G401.6 (cell line): ENCODE results near the gene SZRD1.

Source experiments
- FAIRE-seq: peaks from 2 replicates; lab custom pipeline; 2012; peaks lifted over from hg19 to GRCh38; lab: Jason Lieb, UNC

The SZRD1 gene

GRCh38 chr1:16397120-16397519 lies 30.1 kb downstream of the SZRD1 start:
- FAIRE-seq: no peak

GRCh38 chr1:16398371-16398953 lies 31.4 kb downstream of the SZRD1 start:
- no peak for FAIRE-seq

GRCh38 chr1:16402742-16403141 lies 35.7 kb downstream of the SZRD1 start:
- no peak for FAIRE-seq

GRCh38 chr1:16405441-16405840 lies 38.4 kb downstream of the SZRD1 start:
- FAIRE-seq: no peak

GRCh38 chr1:16406868-16407267 lies 39.8 kb downstream of the SZRD1 start:
- FAIRE-seq: no peak

- no peak for FAIRE-seq
These were observed 42.6 kb downstream of the SZRD1 start for GRCh38 chr1:16409536-16410152.

- no peak for FAIRE-seq
These were observed 43.8 kb downstream of the SZRD1 start for GRCh38 chr1:16410803-16411202.

GRCh38 chr1:16413191-16413590 lies 46.1 kb downstream of the SZRD1 start:
- FAIRE-seq: no peak

- no peak for FAIRE-seq
These were observed 51.9 kb downstream of the SZRD1 start for GRCh38 chr1:16418823-16419425.

- no peak for FAIRE-seq
These were observed 53.5 kb downstream of the SZRD1 start for GRCh38 chr1:16420424-16421118.

- FAIRE-seq: no peak
These were observed 54.2 kb downstream of the SZRD1 start for GRCh38 chr1:16421201-16421600.

GRCh38 chr1:16422041-16422440 lies 55.0 kb downstream of the SZRD1 start:
- FAIRE-seq: no peak

GRCh38 chr1:16425125-16426025 lies 58.3 kb downstream of the SZRD1 start:
- no peak for FAIRE-seq

GRCh38 chr1:16430606-16431005 lies 63.6 kb downstream of the SZRD1 start:
- no peak for FAIRE-seq

GRCh38 chr1:16433030-16433429 lies 66.0 kb downstream of the SZRD1 start:
- FAIRE-seq: no peak

- no peak for FAIRE-seq
These were observed 67.0 kb downstream of the SZRD1 start for GRCh38 chr1:16434007-16434406.

GRCh38 chr1:16434501-16434900 lies 67.5 kb downstream of the SZRD1 start:
- no peak for FAIRE-seq

GRCh38 chr1:16436946-16437474 lies 70.0 kb downstream of the SZRD1 start, which contains the start of gene SPATA21:
TSS of gene SPATA21 (minus strand) at chr1:16437424. CDS start at chr1:16431371, 6,053 bp downstream.
- FAIRE-seq: no peak

- FAIRE-seq: no peak
These were observed 71.5 kb downstream of the SZRD1 start for GRCh38 chr1:16438516-16438915.

- no peak for FAIRE-seq
These were observed 71.9 kb downstream of the SZRD1 start for GRCh38 chr1:16438924-16439323.

- no peak for FAIRE-seq
These were observed 73.1 kb downstream of the SZRD1 start for GRCh38 chr1:16440131-16440469.
